Panc1 (cell line): ENCODE results near the gene KRTAP3-3.

ENCODE experiments used
- POLR2AphosphoS5 ChIP-seq: IDR thresholded peaks from 2 replicates; pipeline ENCODE4 v1.6.1; 2012; ENCODE audit warnings: mild to moderate bottlenecking, low read depth, low read length, moderate library complexity
- TCF7L2 ChIP-seq: IDR thresholded peaks from 2 replicates; pipeline ENCODE4 v1.6.1; 2011; ENCODE audit warnings: mild to moderate bottlenecking, low read depth, low read length, inconsistent platforms
- TF ChIP-seq, protein P1 (sequence below): fragments of 450-650 bp; IDR thresholded peaks from 2 replicates; pipeline ENCODE4 v1.5.1; 2017; ENCODE audit warnings: mild to moderate bottlenecking
- TF ChIP-seq, protein P2 (sequence below), 2 experiments: IDR thresholded peaks; 2 replicates each; pipeline ENCODE4 v1.6.1; 2011 to 2012; ENCODE audit warnings: low read depth in 2 of 2, control low read depth in 1 of 2, low read length in 1 of 2, mild to moderate bottlenecking in 1 of 2, moderate library complexity in 1 of 2; ENCODE audit not compliant: insufficient read depth in 1 of 2

DNA sequence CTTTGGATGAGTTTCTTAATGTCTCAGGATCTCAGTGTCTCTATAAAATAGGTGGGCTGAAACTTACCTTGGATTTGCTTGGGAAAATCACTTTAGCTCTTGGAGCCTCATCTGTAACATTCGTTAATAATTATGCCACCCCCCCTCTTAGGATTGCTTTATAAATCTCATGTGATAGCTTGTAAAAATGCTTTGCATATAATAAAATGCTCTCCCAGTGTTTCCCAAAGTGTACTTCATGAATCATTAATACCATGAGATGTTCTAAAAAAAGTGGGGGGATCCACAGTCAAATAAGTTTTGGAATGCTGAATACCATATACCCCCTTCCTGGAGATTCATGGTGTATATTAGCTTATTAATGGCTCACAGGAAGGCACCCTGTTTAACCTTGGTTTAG lies 32.4 kb downstream of the KRTAP3-3 start:
- TF ChIP-seq, protein P1, sequence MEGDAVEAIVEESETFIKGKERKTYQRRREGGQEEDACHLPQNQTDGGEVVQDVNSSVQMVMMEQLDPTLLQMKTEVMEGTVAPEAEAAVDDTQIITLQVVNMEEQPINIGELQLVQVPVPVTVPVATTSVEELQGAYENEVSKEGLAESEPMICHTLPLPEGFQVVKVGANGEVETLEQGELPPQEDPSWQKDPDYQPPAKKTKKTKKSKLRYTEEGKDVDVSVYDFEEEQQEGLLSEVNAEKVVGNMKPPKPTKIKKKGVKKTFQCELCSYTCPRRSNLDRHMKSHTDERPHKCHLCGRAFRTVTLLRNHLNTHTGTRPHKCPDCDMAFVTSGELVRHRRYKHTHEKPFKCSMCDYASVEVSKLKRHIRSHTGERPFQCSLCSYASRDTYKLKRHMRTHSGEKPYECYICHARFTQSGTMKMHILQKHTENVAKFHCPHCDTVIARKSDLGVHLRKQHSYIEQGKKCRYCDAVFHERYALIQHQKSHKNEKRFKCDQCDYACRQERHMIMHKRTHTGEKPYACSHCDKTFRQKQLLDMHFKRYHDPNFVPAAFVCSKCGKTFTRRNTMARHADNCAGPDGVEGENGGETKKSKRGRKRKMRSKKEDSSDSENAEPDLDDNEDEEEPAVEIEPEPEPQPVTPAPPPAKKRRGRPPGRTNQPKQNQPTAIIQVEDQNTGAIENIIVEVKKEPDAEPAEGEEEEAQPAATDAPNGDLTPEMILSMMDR, result no peak
- TF ChIP-seq, protein P2, sequence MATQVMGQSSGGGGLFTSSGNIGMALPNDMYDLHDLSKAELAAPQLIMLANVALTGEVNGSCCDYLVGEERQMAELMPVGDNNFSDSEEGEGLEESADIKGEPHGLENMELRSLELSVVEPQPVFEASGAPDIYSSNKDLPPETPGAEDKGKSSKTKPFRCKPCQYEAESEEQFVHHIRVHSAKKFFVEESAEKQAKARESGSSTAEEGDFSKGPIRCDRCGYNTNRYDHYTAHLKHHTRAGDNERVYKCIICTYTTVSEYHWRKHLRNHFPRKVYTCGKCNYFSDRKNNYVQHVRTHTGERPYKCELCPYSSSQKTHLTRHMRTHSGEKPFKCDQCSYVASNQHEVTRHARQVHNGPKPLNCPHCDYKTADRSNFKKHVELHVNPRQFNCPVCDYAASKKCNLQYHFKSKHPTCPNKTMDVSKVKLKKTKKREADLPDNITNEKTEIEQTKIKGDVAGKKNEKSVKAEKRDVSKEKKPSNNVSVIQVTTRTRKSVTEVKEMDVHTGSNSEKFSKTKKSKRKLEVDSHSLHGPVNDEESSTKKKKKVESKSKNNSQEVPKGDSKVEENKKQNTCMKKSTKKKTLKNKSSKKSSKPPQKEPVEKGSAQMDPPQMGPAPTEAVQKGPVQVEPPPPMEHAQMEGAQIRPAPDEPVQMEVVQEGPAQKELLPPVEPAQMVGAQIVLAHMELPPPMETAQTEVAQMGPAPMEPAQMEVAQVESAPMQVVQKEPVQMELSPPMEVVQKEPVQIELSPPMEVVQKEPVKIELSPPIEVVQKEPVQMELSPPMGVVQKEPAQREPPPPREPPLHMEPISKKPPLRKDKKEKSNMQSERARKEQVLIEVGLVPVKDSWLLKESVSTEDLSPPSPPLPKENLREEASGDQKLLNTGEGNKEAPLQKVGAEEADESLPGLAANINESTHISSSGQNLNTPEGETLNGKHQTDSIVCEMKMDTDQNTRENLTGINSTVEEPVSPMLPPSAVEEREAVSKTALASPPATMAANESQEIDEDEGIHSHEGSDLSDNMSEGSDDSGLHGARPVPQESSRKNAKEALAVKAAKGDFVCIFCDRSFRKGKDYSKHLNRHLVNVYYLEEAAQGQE (IDR thresholded peaks at IDR 0.05; ENCODE audit: insufficient read depth in 1 of 2, low read depth in 2 of 2, low read length in 1 of 2), result no peak
- TF ChIP-seq POLR2AphosphoS5 (no peak), TCF7L2 (no peak)
